PC-3 (cell line): ENCODE data around the gene WDR27. TPM values are rescaled to one million over a fixed set of nuclear protein-coding genes. Genes with fewer than 3 reads are reported as not detected.
A peak's percentile ranks its signal among the peaks of the same experiment; 100 is the strongest.
"Not testable (repeated sequence)": the region's sequence is repeated elsewhere in the genome, so short reads cannot be mapped to it uniquely, and the experiment has no call there.

Experiments
- ATAC-seq: fragments of 200-7000 bp; cut with Tn5 transposase; 2 replicates; pipeline ENCODE4 v1.9.1; 2020; ENCODE audit warnings: mild to moderate bottlenecking, moderate library complexity
- BruUV-seq: library from RNA; stranded (reverse); fragments of 400-500 nt; replicated peaks from 2 replicates; lab custom pipeline; 2021; lab: Mats Ljungman, UMichigan
- CTCF ChIA-PET: fragments of 300-600 bp; sonication (Branson Sonifier 250); formaldehyde crosslinking; loops from one replicate; lab custom pipeline; 2022; ENCODE audit warnings: antibody characterized with exemption; lab: Charles Lee
- POLR2A ChIA-PET: fragments of 300-600 bp; sonication (Branson Sonifier 250); formaldehyde crosslinking; loops from one replicate; lab custom pipeline; 2022; ENCODE audit warnings: antibody characterized with exemption; ENCODE audit not compliant: unreplicated experiment; lab: Charles Lee
- DNase-seq: peaks from one replicate; pipeline ENCODE4 v3.0.0-alpha.2; 2015
- H2AFZ ChIP-seq: fragments of 300-600 bp; sonication (generic); 2 replicates; pipeline ENCODE4 v1.6.0; 2016; ENCODE audit warnings: antibody characterized with exemption, low read length
- H3F3A ChIP-seq: fragments of 300-600 bp; sonication (generic); one replicate; pipeline ENCODE4 v1.6.0; 2017; ENCODE audit warnings: antibody characterized with exemption, low read length, control low read depth, mild to moderate bottlenecking; ENCODE audit not compliant: unreplicated experiment
- H3K27ac ChIP-seq: fragments of 300-600 bp; sonication (generic); 2 replicates; pipeline ENCODE4 v1.5.1; 2016; ENCODE audit warnings: mild to moderate bottlenecking, low read length
- H3K27me3 ChIP-seq: fragments of 300-600 bp; sonication (generic); 2 replicates; pipeline ENCODE4 v1.6.1; 2016; ENCODE audit warnings: low read length, mixed read lengths
- H3K36me3 ChIP-seq: fragments of 300-600 bp; sonication (generic); 2 replicates; pipeline ENCODE4 v1.6.1; 2016; ENCODE audit warnings: low read depth, mixed run types, low read length, mixed read lengths
- H3K4me1 ChIP-seq: fragments of 300-600 bp; sonication (generic); 2 replicates; pipeline ENCODE4 v1.5.1; 2016; ENCODE audit warnings: low read length; ENCODE audit not compliant: insufficient read depth
- H3K4me2 ChIP-seq: fragments of 300-600 bp; sonication (generic); 2 replicates; pipeline ENCODE4 v1.6.0; 2016; ENCODE audit warnings: low read length
- H3K4me3 ChIP-seq: fragments of 300-600 bp; sonication (generic); 2 replicates; pipeline ENCODE4 v1.5.1; 2016; ENCODE audit warnings: mild to moderate bottlenecking, low read length, mixed read lengths
- H3K79me2 ChIP-seq: fragments of 300-600 bp; sonication (generic); 2 replicates; pipeline ENCODE4 v1.6.1; 2017; ENCODE audit warnings: low read length, mixed read lengths
- H3K9ac ChIP-seq: fragments of 300-600 bp; sonication (generic); 2 replicates; pipeline ENCODE4 v1.6.0; 2016; ENCODE audit warnings: mild to moderate bottlenecking, low read length
- H3K9me2 ChIP-seq: fragments of 300-600 bp; sonication (generic); replicated peaks from 2 replicates; pipeline ENCODE4 v1.6.1; 2016; ENCODE audit warnings: mixed run types, low read length, mixed read lengths
- H3K9me3 ChIP-seq: fragments of 300-600 bp; sonication (generic); 2 replicates; pipeline ENCODE4 v1.6.1; 2016; ENCODE audit warnings: low read length, mixed read lengths
- H4K20me1 ChIP-seq: fragments of 300-600 bp; sonication (generic); 2 replicates; pipeline ENCODE4 v1.6.1; 2016; ENCODE audit warnings: low read length, mixed read lengths
- EZH2 ChIP-seq: fragments of 300-600 bp; sonication (generic); IDR thresholded peaks from one replicate; pipeline ENCODE4 v1.6.1; 2017; ENCODE audit warnings: antibody characterized with exemption, mild to moderate bottlenecking, low read length; ENCODE audit not compliant: unreplicated experiment
- EZH2phosphoT487 ChIP-seq: fragments of 300-600 bp; sonication (generic); IDR thresholded peaks from 2 replicates; pipeline ENCODE4 v1.6.1; 2018; ENCODE audit warnings: mild to moderate bottlenecking, antibody characterized with exemption, low read length, borderline replicate concordance
- intact Hi-C: fragments of 100-400 bp; cut with micrococcal nuclease; formaldehyde crosslinking; loops from 2 replicates; pipeline ENCODE4 v1.9.0; 2023
- total RNA-seq: library from RNA; depleted of rRNA; stranded (reverse); fragments of >200 nt; gene quantifications from 2 replicates; pipeline ENCODE4 v1.2.3, GENCODE V29; 2014
- TF ChIP-seq, protein P1 (sequence below): fragments of 300-600 bp; sonication (generic); conservative IDR thresholded peaks from 2 replicates; pipeline ENCODE4 v1.5.1; 2017; ENCODE audit warnings: antibody characterized with exemption, low read depth, mild to moderate bottlenecking, low read length

The WDR27 gene
- total RNA-seq, 1 experiment from 2014 or later = 20.0 TPM

GRCh38 chr6:169700296-169700695 is 1.5 kb downstream of the WDR27 start:
- TF ChIP-seq, protein P1, sequence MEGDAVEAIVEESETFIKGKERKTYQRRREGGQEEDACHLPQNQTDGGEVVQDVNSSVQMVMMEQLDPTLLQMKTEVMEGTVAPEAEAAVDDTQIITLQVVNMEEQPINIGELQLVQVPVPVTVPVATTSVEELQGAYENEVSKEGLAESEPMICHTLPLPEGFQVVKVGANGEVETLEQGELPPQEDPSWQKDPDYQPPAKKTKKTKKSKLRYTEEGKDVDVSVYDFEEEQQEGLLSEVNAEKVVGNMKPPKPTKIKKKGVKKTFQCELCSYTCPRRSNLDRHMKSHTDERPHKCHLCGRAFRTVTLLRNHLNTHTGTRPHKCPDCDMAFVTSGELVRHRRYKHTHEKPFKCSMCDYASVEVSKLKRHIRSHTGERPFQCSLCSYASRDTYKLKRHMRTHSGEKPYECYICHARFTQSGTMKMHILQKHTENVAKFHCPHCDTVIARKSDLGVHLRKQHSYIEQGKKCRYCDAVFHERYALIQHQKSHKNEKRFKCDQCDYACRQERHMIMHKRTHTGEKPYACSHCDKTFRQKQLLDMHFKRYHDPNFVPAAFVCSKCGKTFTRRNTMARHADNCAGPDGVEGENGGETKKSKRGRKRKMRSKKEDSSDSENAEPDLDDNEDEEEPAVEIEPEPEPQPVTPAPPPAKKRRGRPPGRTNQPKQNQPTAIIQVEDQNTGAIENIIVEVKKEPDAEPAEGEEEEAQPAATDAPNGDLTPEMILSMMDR = no peak
- TF ChIP-seq EZH2phosphoT487 (no peak), EZH2 (no peak)
- H3K9me3 ChIP-seq = no peaks in the 10 kb centered on the region
- intact Hi-C loops = loop anchor here (5.0 kb wide), 1 partner anchor 52 kb away; the partner anchor contains the start of genes DYNLT2 and ERMARD
- no peaks in the 10 kb centered on the region for H3K27me3 ChIP-seq
- peaks cover 55% of the 10 kb centered on the region for H3K79me2 ChIP-seq
- POLR2A ChIA-PET = no interaction called here
- H3K9me2 ChIP-seq = no peaks in the 10 kb centered on the region
- no peak overlapping the region for H3K9ac ChIP-seq
- H3F3A ChIP-seq = no peaks in the 10 kb centered on the region
- BruUV-seq = no TSS peak
- H3K4me1 ChIP-seq = peaks cover 22% of the 10 kb centered on the region
- CTCF ChIA-PET = no interaction called here
- H3K4me2 ChIP-seq = peak overlapping the region; percentile 96
- no peak overlapping the region for H3K27ac ChIP-seq
- no peaks in the 10 kb centered on the region; the same call in 1 of the 2 replicates for H3K36me3 ChIP-seq
- peak overlapping the region; percentile 98 for H3K4me3 ChIP-seq
- DNase-seq = no peak
- no peak for ATAC-seq
- H4K20me1 ChIP-seq = peaks cover 23% of the 10 kb centered on the region
- H2AFZ ChIP-seq = no peak overlapping the region

DNA sequence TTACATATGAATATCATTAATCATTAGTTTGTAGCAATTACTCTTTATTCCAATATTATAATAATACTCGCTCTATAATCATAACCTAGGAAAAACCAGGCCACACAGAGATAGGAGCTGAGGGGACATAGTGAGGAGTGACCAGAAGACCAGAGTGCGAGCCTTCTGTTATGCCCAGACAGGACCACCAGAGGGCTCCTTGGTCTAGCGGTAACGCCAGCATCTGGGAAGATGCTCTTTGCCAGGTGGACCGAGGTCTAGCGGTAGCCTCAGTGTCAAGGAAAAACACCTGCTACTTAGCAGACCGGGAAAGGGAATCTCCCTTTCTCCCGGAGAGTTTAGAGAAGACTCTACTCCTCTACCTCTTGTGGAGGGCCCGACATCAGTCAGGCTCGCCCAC is 4.7 kb downstream of the WDR27 start:
- H3K36me3 ChIP-seq, H3K9me3 ChIP-seq, H3K4me2 ChIP-seq, H3K27ac ChIP-seq, H3K9ac ChIP-seq, H2AFZ ChIP-seq, DNase-seq, H4K20me1 ChIP-seq, H3F3A ChIP-seq, intact Hi-C loops, POLR2A ChIA-PET, H3K9me2 ChIP-seq, H3K27me3 ChIP-seq, ATAC-seq, H3K4me3 ChIP-seq, CTCF ChIA-PET, BruUV-seq, H3K4me1 ChIP-seq: not testable (repeated sequence)
- peaks cover 28% of the 10 kb centered on the region for H3K79me2 ChIP-seq
- TF ChIP-seq, protein P1 = peak; percentile 19; the same call in 1 of the 2 replicates

GRCh38 chr6:169695131-169695530 is 6.7 kb downstream of the WDR27 start:
- H3K9me3 ChIP-seq = no peaks in the 10 kb centered on the region
- ATAC-seq = no peak
- POLR2A ChIA-PET = no interaction called here

More at GRCh38 chr6:169695131-169695530, 6.7 kb downstream of the WDR27 start:
- Histone ChIP-seq H3K27ac (no peak overlapping the region), H3F3A (no peaks in the 10 kb centered on the region), H2AFZ (no peak overlapping the region), H3K4me1 (no peaks in the 10 kb centered on the region), H3K4me2 (no peak overlapping the region), H3K36me3 (no peaks in the 10 kb centered on the region; the same call in 1 of the 2 replicates), H4K20me1 (no peaks in the 10 kb centered on the region), H3K9ac (no peak overlapping the region), H3K79me2 (peaks cover 10% of the 10 kb centered on the region), H3K27me3 (no peaks in the 10 kb centered on the region), H3K4me3 (no peak overlapping the region), H3K9me2 (no peaks in the 10 kb centered on the region)
- BruUV-seq = no TSS peak
- no peak for DNase-seq
- no peak for TF ChIP-seq EZH2
- TF ChIP-seq EZH2phosphoT487 = no peak
- TF ChIP-seq, protein P1 = no peak
- CTCF ChIA-PET = no interaction called here
- intact Hi-C loops = no loop called here
